ENCODE results near the gene LRRC28. TPM values are rescaled to one million over a fixed set of nuclear protein-coding genes. Genes with fewer than 3 reads are reported as not detected.

The LRRC28 gene
- total and polyA plus RNA-seq, 2 donors (not counting 1 experiment from before 2014, with no cell fraction given): 13.3 to 31.8 TPM

GRCh38 chr15:99432271-99433025, 181.2 kb downstream of the LRRC28 start:
- no peak overlapping the region for H3K4me3 ChIP-seq (ENCODE audit: control extremely low read depth in 1 of 5, extremely low read depth in 1 of 5, insufficient read depth in 1 of 5, low read depth in 2 of 5, low read length in 4 of 5)
- Mint-ChIP-seq H3K27ac (peak overlapping the region; percentile 88), H3K9me3 (ENCODE audit: insufficient read depth) (no peaks in the 10 kb centered on the region), H3K4me1 (peaks cover 68% of the 10 kb centered on the region), H3K4me3 (peak overlapping the region; percentile 56), H3K27me3 (no peaks in the 10 kb centered on the region)
- peaks cover 2% of the 10 kb centered on the region for H3K79me2 ChIP-seq (ENCODE audit: control insufficient read depth, insufficient read depth, low read length)
- peak overlapping the region; percentile 66 for H3K4me2 ChIP-seq (replicated peaks; ENCODE audit: low read depth, low read length, poor library complexity, severe bottlenecking)
- 92% methylated on average over 13 of the region's 15 CpGs for WGBS (ENCODE audit: insufficient coverage)
- ATAC-seq (ENCODE audit: low read depth) (no peak), DNase-seq (no peak)
- H3K36me3 ChIP-seq (replicated peaks in 1 of 2; ENCODE audit: control extremely low read depth in 1 of 2, control insufficient read depth in 1 of 2, extremely low read depth in 1 of 2, insufficient read depth in 2 of 2, low read length in 1 of 2): no peaks in the 10 kb centered on the region
- peak overlapping the region; percentile 69 for H2AFZ ChIP-seq (ENCODE audit: insufficient read depth, low read depth, low read length, poor library complexity, severe bottlenecking)
- peaks cover 49 to 60% of the 10 kb centered on the region in 2 donors for H3K4me1 ChIP-seq (ENCODE audit: control insufficient read depth in 2 of 2, insufficient read depth in 2 of 2, low read length in 2 of 2)
- ChIA-PET CTCF (interaction anchor here (1.1 to 2.3 kb wide), 3 partner anchors 14 to 272 kb away, joined by 3 to 9 read pairs (median 6); no protein-coding TSS in a partner anchor), POLR2A (interaction anchor here (0.9 kb wide), 1 partner anchor 134 kb away, joined by 3 read pairs; the partner anchor contains the start of gene MEF2A)
- no peak for TF ChIP-seq EZH2 (IDR thresholded peaks at IDR 0.05; ENCODE audit: borderline replicate concordance, insufficient read depth, low read depth, low read length, poor library complexity, severe bottlenecking)
- no peak for TF ChIP-seq CTCF (IDR thresholded peaks at IDR 0.05)
- peak overlapping the region; percentile 85 to 87 for H3K27ac ChIP-seq (ENCODE audit: low read length in 2 of 2)
- peak overlapping the region; percentile 61 for H3K9ac ChIP-seq (ENCODE audit: low read length)
- H3K9me3 ChIP-seq (ENCODE audit: control extremely low read depth in 1 of 3, control insufficient read depth in 2 of 3, insufficient read depth in 1 of 3, low read length in 2 of 3): peaks cover 0 to 7% (median 0%) of the 10 kb centered on the region in 3 donors
- intact Hi-C loops (cut with micrococcal nuclease): loop anchor here (10.0 kb wide), 1 partner anchor 68 kb away; no protein-coding TSS in a partner anchor
- H4K20me1 ChIP-seq (ENCODE audit: control insufficient read depth, insufficient read depth, low read length, poor library complexity, severe bottlenecking): no peaks in the 10 kb centered on the region
- H3K27me3 ChIP-seq (replicated peaks in 1 of 4; ENCODE audit: control extremely low read depth in 1 of 4, control insufficient read depth in 3 of 4, insufficient read depth in 4 of 4, low read length in 3 of 4): no peaks in the 10 kb centered on the region
